Activated CD4-positive, alpha-beta T cell treated with anti-CD3 and anti-CD28 coated beads, Interleukin-10, Interleukin-2, amounts not matched to agents 100 ng/mL and 50 ng/mL, durations not matched to agents 16 hours and 8 hours (primary cell): ENCODE measurements around the gene ADGRD1.

Experiments used
- DNase-seq: peaks from one replicate; pipeline ENCODE4 v3.0.0-alpha.2; 2020

ADGRD1 gene

DNA sequence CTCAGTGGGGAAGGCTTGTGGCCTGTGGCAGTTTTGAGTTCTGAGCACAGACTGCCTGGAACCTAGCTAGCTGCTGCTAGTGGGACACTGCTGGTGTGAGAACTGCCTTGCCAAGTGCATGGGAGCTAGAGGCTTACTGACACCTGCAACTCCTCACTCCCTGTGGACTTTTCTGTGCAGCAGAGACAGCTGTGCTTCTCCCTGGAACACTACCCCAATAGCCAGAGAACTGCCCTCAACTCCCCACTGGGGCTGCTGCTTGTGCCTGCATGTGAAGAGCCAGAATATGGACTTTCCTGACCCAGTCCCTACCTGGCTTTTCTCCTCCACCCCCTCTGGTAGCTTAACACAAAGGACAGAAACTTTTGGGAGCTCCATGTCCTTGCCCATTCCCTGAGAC, 222.6 kb downstream of the ADGRD1 start:
- no peak for DNase-seq

DNA sequence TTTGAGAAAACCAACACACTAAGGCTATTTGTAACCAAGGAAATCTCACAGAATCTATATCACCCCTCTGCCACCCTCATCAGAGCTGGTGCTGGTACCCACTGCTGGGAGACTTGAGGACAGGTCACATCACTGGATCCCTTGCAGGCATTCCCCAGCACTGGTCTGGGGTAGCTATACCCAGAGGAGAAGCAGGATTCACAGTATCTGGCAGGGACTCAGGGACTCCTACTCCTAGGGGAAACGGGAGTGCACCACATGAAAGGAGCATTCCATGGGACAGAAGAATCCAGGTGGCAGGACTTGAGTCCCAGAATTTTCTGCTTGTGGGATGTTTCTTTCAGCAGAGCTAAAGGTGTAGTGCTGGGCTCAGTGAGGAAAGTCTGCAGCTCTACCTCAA, 223.2 kb downstream of the ADGRD1 start:
- DNase-seq = no peak

DNA sequence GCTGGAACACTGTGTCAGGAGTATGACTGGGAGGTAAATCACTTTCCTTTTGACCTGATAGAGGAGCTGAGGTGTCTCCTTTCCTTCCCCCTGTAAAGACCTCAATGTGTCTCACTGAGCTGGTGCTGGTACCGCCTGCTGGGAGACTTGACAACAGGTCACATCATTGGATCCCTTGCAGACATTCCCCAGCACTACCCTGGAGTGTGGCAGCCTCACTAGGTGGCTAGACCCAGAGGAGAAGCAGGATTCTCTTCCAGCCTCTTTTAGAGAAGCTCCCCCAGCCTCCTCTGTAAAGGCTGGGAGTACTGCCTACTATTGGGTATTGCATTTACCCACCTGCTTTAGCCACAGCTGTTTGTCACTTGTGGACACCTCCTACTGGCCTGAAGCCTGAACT, 223.9 kb downstream of the ADGRD1 start:
- DNase-seq = no peak

DNA sequence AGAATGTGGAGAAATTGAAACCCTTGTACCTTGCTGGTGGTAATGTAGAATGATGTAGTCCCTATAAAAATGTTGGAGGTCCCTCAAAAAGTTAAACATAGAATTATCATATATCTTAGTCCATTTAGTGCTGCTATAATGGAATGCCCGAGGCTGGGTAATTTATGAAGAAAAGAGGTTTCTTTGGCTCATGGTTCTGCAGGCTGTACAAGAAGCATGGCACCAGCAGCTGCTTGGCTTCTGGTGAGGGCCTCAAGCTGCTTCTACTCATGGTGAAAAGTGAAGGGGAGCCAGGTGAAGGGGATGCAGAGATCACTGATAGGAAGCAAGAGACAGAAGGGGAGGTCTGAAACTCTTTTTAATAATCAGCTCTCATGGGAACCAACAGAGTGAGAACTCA, 233.9 kb downstream of the ADGRD1 start:
- no peak for DNase-seq

DNA sequence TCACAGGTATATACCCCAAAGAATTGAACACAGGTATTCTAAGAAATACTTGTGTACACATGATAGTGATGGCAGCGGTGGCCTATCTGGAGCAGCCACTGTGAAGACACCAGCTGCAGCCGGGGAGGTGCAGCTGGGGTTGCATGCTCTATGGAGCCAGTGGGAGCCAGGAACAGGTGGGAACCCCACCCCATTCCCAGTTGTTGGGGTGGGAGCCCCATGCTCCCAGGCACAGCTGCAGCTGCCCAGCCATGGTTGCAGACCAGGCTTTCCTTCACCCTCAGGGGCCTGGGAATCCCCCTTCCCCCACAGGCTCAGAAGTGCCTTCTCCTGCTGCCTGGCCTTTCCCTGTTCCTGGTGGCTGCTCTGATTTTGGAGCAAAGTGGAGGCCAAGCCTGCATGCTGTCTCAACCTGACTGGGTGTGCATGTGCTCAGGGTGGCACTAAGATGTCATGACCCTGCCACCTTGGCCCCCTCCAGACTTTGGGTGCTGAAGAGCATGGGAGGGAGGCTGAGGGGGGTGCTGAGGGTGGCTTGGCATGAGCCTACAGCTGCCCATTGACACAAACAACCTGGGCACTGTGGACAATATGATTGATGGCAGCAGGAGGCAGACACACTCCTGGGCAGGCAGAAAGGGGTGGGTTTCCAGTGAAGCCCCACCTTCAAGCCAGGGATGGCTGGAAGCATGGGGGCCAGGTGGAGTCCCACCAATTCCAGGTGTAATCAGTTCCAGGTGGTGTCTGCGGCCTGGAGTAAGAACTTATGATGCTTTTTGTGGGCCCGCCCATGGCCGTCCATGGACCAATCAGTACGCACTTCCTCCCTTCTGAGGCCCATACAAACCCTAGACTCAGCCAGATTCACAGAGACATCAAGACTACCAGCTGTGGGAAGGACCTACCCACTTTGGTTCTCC, 234.7 kb downstream of the ADGRD1 start:
- DNase-seq = no peak

DNA sequence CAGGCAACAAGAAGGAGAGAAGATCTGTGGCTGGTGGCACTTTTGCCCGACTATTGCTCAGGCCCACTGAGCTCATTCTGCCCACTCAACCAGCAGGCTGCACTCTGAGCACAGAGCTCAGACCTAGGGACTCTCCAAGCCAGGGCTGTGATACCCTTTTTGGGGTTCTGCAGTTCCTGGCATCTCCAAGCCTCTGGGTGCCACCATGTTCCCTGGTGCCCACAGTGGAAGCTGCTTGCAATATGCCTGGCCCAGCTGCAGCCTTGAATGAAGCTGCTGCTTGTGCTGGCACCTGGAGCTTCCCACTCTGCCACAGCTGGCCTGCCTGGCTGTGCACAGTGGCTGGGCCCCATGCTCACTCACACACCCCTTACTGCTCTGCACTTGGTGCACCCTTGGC, 236.1 kb downstream of the ADGRD1 start:
- DNase-seq = no peak

DNA sequence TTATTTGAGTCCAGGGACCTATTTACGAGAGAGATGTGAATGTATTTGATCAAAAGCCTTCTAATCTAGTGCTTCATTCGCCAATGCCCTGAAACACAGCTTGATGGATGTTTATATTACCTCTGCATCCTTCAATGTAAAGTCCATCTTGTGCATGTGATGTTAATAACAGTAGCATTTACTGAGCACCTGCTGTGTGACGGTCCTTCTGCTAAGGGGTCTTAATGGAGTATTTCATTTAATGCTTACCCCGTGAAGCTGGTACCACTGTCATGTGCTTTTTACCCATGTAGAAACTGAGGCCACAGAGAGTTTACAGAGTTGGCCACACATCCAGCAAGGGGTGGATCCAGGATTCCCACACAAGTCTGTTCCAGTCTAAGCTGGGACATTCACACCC, 237.3 kb downstream of the ADGRD1 start:
- no peak for DNase-seq
